Measurements from ENCODE around the gene CMTM8.

- TF ChIP-seq SIN3A (IDR thresholded peaks at IDR 0.05; ENCODE audit: borderline replicate concordance, insufficient read depth, low read length) (no peak), POLR2AphosphoS5 (IDR thresholded peaks at IDR 0.05; ENCODE audit: low read depth, low read length) (no peak)
Measured at GRCh38 chr3:32258869-32259268, 20.4 kb downstream of the CMTM8 start.
